Camera-type eye (tissue), 1 donor: ENCODE results near the gene SPINK4. TPM values are rescaled to one million over a fixed set of nuclear protein-coding genes. Genes with fewer than 3 reads are reported as not detected.

Source experiments
- total RNA-seq: library from RNA; depleted of rRNA; stranded (reverse); fragments of >200 nt; gene quantifications from one replicate; pipeline ENCODE4 v1.2.3, GENCODE V29; 2014

Gene SPINK4
- not detected for total RNA-seq

GRCh38 chr9:33239921-33240320, at the start of gene SPINK4:
SPINK4 (plus strand) TSS chr9:33240167; CDS start chr9:33240209, 42 bp downstream.

GRCh38 chr9:33264473-33265177, 24.7 kb downstream of the SPINK4 start, which contains the start of the genes BAG1 and CHMP5:
BAG1 (minus strand) TSS chr9:33264708.
CHMP5 (plus strand) TSS chr9:33265049; CDS start chr9:33265079, 30 bp downstream.

GRCh38 chr9:33290247-33291030, 50.5 kb downstream of the SPINK4 start, which contains the start of gene NFX1:
NFX1 (plus strand) TSS chr9:33290516; CDS start chr9:33290573, 57 bp downstream.

Other genes with a start within 250 kb of the SPINK4 start
- gene APTX, start 238.5 kb upstream of the SPINK4 start, total RNA-seq: 31.9 TPM
- gene DNAJA1, start 214.9 kb upstream of the SPINK4 start, total RNA-seq: 152 TPM
- 34.3 TPM for gene SMU1, start 163.5 kb upstream of the SPINK4 start, total RNA-seq
- 29.8 TPM for gene B4GALT1, start 72.8 kb upstream of the SPINK4 start, total RNA-seq
- gene BAG1, start 24.5 kb downstream of the SPINK4 start, total RNA-seq: 104 TPM
- 75.2 TPM for gene CHMP5, start 24.9 kb downstream of the SPINK4 start, total RNA-seq
- 41.0 TPM for gene NFX1, start 50.3 kb downstream of the SPINK4 start, total RNA-seq
- gene AQP7, start 162.4 kb downstream of the SPINK4 start, total RNA-seq: not detected
- gene AQP3, start 207.4 kb downstream of the SPINK4 start, total RNA-seq: 43.3 TPM
- gene NOL6, start 233.8 kb downstream of the SPINK4 start, total RNA-seq: 22.9 TPM